ENCODE results near the gene HP1BP3.

The HP1BP3 gene

DNA sequence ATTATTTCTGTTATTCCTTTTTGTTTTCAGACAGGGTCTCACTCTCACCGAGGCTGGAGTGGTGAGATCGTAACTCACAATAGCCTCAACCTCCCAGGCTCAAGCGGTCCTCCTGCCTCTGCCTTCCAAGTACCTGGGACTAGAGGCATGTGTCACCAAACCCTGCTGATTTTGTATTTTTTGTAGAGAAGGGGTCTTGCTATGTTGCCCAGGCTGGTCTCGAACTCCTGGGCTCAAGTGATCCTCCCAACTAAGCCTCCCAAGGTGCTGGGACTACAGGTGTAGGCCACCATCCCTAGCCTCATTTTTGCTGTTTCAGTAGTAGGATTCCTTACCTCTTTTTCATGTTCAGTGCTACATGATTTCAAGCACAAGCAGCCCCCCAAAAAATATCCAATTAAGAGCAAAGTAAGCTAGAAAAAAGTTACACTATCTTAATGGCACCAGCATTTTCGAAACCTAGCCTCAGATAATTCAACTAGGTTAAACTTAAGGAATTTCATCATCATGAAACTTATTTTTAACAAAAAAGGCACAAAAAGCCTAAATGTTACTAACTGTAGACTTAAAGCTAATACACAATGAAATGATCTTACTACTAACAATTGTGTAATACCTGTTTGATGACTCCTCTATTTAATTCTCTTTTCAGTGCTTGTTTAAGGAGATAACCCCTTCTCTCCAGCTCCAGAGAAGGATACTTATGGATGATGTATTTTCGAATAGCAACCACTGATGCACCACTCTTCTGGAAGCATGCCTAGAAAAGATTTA lies 16.6 kb downstream of the HP1BP3 start:
- DNase-seq: no peak

DNA sequence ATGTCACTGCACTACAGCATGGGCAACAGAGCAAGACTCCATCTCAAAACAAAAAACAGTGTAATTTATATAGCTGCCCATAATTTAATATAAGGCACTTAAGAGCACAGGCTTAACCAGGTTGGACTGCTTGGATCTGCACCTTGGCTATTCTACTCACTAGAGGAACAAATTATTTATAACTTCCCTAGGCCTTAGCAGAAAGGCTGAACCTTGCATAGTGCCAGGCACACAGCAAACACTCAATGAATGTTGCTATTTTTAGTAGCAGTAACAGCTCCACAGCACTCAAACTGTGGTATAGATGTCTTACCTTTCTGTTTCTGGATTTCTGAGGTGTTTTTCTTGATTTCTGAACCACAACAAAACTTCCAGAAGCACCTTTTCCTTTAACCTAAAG lies 19.8 kb downstream of the HP1BP3 start:
- no peak for DNase-seq

DNA sequence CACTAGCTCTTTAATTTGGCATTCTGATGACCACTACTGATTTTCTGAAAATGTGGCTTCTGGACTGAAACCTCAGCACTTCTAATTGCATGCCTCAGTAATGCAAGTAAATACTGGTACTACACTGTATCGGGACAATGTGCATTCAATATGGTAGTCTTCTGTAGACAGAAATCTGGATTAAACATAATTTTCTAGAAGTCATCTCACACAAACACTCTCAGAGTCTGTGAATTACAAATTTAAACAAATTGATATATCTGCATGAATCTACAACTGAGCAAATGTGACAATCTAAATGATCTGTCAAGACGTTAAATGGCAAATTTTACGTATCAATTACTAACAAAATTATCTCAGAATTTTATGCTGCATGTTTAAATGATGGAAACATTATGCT lies 23.7 kb downstream of the HP1BP3 start:
- no peak for DNase-seq

DNA sequence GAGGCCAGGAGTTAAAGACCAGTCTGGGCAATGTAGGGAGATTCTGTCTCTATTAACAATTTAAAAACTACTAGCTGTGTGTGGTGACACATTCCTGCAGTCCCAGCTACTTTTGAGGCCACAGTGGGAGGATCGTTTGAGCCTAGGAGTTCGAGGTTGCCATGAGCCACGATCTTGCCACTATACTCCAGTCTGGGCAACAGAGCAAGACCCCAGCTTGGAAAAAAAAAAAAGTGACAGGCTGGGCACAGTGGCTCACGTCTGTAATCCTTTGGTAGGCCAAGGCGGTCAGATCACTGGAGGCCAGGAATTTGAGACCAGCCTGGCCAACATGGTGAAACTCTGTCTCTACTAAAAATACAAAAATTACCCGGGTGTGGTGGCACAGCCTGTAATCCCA lies 26.8 kb downstream of the HP1BP3 start:
- no peak for DNase-seq

DNA sequence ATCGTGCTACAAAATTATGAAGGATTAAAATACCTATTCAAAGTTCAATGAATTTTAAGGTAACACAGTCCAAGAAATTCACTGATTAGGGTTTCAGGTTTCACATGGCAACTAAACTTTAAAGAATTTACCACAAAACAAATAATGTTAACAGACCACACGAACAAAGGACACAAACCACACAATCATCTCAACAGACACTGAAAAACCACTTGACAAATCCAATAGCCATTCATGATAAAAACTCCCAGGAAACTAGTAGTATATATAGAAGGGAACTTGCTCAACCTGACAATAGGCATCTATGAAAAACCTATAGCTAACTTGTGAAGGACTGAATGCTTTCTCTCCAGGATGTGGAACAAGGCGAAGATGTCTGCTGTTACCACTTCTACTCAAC lies 33.5 kb downstream of the HP1BP3 start:
- no peak for DNase-seq

DNA sequence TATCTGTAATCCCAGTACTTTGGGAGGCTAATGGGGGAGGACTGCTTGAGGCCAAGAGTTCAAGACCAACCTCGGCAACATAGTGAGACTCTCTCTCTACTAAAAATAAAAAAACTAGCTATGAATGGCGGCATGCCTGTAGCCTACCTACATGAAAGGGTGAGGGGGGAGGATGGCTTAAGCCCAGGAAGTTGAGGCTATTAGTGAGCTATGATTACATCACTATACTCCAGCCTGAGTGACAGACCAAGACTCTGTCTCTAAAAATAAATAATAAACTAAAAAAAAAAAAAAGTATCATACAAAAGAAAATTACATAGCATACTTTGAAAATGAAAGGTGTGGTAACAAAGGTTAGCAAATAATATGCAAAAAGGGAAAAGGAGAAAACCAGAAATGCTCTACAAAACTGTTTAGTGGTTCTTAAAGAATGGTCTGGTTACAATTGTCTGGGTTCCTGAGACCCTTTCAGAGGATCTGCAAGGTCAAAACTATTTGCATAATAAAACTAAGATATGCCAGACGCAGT lies 35.6 kb downstream of the HP1BP3 start:
- no peak for DNase-seq

DNA sequence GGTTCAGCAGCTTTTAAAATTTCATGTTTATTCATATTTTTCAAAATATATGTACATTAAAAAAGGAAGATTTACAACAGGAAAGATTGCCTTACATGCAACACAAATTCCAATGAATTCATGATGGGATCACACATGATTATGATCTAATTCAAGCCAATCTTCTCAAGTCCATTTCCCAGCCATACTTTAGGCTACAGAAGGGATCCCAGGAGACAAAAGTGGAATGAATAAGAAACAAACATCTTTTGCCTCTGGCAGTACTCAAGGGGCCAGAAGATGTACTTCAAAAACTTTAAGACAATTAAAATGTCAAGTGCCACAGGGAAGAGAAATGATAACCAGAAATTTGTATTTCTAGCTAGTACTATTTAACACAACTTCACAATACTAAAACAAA lies 44.4 kb downstream of the HP1BP3 start:
- DNase-seq: no peak

DNA sequence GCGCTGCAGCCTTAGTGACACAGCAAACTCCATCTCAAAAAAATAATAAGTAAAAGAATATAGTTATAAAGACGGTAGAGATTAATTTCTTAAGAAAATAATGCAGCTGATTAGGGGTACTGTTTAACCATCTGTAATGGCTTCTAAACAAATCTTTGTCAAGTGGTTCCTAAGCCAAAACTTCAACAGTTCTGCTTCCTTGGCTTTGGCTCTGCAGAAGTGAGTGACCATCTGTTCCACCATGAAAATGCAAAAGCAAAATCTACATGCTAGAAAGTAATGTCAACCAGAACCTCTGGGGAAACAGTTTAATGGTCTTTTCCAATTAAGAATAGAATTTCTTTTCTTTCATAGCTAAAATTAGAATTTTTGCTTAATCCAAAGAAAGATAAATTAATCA lies 46.3 kb downstream of the HP1BP3 start:
- no peak for DNase-seq

DNA sequence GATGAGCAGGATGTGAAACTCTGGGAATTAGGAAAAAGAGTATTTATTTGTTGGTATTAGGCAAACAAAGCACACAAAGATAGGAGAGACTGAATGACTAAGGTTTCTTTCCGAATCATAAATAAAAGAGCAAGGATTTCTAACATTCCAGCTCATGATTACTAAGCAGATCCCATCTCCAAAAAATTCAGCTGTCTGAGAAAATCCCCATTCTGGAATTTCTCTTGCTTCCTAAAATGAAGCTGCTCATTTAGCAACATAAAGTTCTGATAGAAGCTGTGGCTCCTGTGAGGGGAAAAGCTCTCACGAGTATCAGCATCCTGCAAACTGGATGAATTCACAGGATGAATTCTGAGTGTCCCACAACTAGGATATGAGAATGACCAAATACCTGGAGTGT lies 47.9 kb downstream of the HP1BP3 start:
- no peak for DNase-seq

DNA sequence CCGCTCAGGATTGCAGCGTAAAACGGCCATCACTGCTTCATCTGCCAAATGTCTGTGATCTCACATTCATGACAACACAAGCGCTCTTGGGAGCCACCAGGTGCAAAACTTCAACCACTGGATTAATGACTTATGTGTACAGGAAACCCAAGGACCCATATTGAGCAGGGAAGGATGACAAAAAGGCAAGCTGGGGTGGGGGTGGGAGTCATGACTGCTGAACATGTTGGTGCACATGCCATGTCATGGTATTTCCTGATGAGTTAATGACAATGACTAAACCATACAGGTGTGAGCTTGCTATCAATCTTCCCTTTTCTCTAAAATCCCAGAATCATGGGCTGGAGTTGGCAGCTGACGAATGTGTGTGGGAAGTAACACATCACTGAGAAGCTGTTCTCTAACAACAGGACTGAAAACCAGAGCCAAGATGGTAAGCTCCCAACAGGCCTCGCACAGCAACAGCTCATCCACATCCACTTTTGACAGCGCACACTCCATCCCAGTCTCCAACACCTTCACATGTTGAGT lies 51.5 kb downstream of the HP1BP3 start:
- DNase-seq: no peak

DNA sequence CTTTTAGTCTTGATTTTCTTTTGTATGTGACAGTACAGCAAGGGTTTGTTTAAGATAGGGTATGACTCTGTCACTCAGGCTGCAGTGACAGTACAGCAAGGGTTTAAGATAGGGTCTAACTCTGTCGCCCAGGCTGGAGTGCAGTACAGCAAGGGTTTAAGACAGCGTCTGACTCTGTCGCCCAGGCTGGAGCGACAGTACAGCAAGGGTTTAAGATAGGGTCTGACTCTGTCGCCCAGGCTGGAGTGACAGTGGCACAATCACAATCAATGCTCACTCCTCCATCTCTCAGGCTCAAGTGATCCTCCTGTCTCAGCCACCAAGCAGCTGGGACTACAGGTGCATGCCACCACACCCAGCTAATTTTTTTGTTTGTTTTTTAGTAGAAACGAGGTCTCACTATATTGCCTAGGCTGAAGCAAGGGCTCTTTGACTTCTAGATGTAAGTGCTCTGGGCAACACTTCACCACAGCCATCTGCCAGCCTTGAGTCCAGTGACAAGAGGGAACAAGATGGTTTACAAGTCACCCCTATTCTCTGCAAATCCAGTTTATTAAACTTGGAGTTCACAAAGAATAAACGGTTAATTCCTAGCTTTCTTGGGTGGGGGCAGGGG lies 53.6 kb downstream of the HP1BP3 start:
- no peak for DNase-seq

DNA sequence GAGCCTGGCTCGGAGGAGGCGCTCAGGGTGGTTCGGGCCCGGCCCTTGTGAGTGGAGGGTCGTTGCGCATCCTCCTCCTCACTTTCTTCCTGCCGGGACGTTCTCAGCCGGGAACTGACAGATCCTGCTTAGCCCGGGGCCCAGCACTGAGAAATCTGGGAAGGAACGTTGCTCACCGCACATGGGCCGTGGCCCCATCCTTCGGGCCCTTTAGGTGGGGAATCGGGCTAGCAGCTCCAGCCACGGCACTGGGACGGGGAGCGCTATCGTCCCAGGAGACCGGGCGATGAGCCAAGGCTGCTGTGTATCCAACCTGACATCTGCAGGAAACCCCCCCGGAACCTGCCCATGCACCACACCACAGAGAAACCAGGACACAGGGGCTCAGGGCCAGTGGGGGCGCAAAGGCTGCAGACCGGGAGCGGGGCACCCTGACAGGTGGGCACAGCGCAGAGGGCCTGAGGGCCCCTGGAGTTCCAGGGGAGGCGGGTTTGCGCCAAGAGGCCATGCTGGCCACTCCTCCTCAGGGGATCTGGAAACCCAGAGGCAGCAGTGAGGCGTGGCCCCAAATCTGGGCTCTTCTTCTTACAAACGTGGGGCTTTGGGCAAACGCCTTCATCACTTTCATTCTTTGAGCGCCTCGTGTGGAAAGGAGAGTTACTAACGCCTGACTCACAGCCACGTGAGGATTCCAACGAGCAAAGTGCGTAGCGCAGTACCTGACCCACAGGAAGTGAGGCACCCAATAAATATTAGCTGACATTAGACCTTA lies 54.3 kb downstream of the HP1BP3 start, which contains the start of gene SH2D5:
Gene SH2D5 (minus strand): TSS at position 116 of the 772 bp plus-strand sequence. CDS start 4,659 bp downstream, outside the sequence.
- DNase-seq: peak; percentile 85

DNA sequence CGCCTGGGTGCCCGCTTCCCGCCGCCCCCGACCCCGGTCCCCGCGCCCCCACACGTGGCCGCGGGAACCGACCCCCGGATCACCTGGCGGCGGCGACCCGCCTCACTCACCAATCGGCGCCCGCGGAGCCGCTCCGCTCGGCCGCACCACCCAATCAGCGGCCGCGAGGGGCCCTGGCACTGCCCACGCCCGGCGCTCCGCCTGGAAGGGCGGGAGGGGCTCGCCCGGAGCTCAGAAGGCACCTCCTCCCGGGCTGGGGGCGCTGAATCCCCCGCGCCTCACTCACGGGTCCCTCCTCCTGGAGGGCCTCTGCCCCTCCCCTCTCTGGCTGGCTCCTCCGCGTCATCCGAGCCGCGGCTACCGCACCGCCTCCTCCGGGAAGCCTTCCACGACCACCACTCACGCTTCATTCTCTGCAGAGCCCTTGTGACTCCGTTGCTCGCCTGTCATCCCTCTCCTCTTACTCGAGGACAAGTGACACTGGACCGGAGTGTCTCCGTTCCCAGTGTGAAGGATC lies 55.0 kb downstream of the HP1BP3 start:
- DNase-seq: peak; percentile 68

DNA sequence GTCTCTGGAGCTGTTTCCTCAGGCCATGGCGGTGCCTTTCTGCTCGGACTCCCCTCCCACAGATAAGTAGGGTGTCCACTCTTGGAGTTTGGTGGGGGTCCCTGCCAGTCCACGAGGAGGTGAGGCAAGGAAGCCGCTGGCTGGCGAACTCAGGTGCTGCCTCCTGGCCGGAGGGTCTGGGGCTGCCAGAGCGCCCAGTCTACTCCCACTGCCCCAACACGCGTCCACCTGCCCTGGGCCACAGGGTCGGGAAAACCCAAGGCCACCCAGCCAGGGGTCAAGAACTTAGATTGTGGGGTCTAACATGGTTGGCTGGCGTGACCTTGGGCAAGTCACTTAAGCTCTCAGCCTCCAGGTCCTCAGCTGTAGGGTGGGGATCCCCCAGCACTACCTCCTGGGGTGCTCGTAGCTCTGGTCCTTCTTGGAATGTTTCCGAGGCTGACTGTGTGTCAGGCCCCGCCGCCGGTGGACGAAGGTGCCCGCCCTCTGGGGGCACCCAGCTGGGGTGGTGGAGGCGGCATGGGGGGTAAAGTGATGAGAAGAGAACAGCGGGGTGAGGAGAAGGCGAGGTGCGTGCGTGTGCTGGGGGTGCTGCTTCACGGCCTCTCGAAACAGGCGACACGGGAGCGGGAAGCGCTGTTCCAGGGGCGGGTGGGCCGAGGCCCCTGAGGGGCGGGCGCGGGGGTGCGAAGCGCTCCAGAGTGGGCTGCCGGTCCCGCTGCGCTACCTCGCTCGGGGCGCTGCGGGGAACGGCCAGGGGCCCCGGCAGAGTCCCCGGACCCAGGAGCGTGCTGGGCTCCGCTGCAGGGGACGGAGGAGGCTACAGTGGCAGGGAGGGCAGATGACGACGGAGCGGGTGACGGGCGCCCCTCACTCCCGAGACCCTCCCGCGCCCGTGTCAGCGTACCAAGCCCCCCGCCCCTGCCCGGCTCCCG lies 55.8 kb downstream of the HP1BP3 start:
- no peak for DNase-seq

DNA sequence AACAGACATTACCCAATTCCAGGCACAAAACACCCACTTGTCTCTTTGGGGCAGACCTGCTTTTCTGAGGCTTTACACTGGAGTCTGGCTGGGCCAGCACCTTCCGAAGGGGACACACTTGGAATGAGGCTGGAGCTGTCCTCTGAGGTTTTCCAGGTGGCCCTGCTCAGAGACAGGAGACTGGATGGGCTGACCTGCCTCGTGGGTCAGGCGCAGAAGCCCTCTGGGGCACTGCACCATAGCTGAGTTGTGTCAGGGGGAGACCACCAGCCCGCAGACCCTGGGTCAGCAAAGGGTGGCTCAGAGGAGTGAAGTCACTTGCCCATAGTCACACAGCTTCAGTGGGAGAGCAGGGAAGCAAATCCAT lies 56.4 kb downstream of the HP1BP3 start:
- no peak for DNase-seq

DNA sequence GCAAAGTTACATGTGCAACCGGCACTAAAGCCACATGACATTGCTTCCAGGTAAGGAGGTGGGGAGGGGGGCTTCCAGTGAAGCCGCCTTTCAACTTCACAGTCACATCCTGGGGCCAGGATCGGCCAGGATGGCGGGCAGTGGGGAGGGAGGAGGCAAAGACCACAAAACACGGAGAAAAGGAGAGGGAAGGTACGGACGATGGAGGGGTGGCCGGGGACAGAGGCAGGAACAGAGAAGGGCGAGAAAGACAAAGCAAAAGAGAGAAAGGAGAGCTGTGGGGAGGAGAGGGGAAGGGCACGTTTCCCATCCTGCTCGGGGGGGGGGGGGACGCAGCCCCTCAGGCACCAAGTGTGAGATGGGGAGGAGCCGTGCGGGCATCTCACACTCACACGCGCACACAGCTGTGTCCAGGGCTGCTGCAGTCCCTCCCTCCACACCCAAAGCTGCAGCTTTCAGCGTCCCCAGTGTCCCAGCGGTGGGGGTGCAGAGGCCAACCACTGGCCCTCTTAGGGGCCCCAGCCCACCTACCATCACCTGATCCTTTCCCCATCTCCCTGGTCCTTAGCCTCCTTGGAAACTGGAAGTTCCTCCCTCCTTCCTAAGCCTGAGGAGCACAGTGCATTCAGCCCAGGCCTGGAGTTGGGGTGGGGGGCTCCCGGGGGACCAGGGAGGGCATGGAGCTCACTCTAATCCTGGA lies 57.0 kb downstream of the HP1BP3 start:
- no peak for DNase-seq

DNA sequence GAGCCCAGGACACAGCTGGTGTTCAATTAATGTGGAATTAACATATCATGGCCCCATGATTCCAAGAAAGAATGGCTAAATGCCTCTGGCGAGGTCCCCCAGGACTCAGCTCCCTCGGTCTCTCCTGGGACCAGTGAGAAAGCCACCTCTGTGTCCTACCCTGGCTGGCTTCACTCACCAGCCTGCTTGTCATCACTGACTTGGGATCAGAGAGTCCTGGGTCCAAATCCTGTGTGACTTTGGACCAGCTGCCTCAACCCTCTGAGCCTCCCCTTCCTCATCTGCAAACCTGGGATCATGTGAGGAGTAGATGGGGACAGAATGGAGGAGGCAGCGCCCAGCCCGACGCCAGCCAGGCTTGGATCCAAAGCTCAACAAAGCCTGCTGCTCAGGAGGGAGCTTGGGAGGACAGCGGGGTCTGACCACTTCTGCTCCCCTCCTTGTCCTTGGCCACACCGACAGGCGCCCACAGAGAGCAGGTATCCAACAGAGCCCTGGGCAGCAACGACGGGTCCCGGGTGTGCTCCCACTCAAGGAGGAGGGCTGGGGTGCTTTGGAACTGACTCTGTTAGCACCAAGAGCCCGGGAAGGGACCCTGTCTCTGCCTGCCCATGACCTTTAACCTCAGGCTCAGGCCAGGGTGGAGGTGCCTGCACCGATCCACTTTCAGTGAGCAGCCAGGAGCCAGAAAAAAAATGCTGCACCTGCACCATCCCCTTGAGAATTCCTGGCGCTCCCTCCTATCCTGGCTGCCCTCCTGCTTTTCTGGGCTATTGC lies 57.8 kb downstream of the HP1BP3 start:
- DNase-seq: no peak

DNA sequence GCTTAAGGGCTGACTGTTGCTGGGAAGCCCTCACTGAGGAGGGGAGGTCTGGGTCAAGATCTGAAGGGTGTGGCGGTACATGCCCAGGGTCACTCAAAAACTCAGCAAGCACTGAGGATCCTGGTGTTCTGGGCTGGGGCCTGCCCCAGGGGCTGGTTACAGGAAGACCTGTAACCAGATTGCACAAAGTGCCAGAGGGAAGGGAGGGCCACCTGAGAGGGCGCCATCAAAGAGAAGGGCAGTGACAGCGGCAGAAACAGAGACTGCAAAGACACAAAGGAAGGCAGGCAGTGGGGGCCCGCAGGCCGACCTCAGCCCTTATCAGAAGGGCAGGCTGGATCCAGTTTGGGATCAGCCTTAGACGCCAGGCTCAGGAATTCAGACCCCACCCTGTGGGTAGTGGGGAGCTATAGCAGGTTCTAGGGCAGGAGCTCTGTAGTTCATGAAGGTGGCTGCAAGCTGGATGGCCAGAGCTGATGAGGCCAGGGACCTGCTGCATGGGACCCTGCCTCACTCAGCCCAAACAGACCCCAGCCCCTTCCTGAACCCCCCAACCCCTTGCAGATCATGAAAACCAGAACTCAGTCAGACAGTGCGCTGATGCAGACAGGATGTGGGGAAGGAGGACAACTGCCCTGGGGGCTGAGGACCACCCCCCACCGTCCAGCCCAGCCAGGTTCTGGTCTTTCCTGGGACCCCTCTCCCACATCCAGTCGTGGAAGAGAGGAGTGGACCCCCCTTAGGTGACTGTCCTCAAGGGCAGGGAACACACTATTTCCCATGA lies 58.5 kb downstream of the HP1BP3 start:
- no peak for DNase-seq

DNA sequence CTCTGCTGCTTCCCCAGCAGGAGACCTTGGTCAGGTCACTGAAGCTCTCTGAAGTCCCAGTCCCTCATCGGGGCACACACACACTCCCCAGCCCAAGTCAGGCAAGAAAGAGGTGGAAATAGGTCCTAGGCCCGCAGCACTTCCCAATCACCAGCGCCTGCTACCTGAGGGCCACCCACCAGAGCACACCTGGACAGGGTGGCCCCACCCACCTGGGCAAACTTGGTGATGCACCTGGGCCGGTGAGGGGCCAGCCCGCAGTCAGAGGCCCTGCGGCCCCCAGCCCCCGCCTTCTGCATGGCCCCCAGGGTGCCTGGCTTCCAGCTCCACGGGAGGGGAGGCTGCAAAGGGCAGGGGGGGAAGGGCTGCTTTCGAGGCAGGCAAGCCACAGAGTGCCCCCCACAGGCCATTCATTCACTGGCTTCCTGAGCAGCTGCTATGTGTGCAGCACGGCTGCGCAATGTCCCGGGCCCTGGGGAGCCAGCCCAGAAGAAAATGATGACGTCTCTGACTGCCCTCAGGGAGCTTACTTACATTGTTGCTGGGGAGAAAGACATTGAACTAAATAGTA lies 59.3 kb downstream of the HP1BP3 start:
- no peak for DNase-seq

Data from activated CD4-positive, alpha-beta T cell treated with anti-CD3 and anti-CD28 coated beads, Interleukin-10, Interleukin-2, amounts not matched to agents 100 ng/mL and 50 ng/mL, durations not matched to agents 16 hours and 8 hours (primary cell).